Left lung (tissue), 10 donors: ENCODE data around the gene HIVEP1. TPM values are rescaled to one million over a fixed set of nuclear protein-coding genes. Genes with fewer than 3 reads are reported as not detected.

Experiments used
- ATAC-seq: fragments of 200-7000 bp; cut with Tn5 transposase; one replicate; pipeline ENCODE4 v1.9.1; 2020; ENCODE audit warnings: moderate library complexity
- DNase-seq, 4 donors: peaks; one replicate each; pipeline ENCODE4 v3.0.0-alpha.2; 2013 to 2020
- H3K27ac ChIP-seq, 2 donors: fragments of 200-600 bp; sonication (generic) in 1 of 2; one replicate each; pipeline versions ENCODE4 v1.5.0 to v1.8.0; 2020 to 2021
- H3K27me3 ChIP-seq, 2 donors: fragments of 200-600 bp; sonication (generic) in 1 of 2; one replicate each; pipeline versions ENCODE4 v1.5.0 to v1.8.0; 2020 to 2021
- H3K36me3 ChIP-seq, 2 donors: fragments of 200-600 bp; sonication (generic) in 1 of 2; one replicate each; pipeline versions ENCODE4 v1.5.0 to v1.8.0; 2020 to 2021
- H3K4me1 ChIP-seq, 2 donors: fragments of 200-600 bp; one replicate each; pipeline ENCODE4 v1.8.0; 2021
- H3K4me3 ChIP-seq, 2 donors: fragments of 200-600 bp; sonication (generic) in 1 of 2; one replicate each; pipeline versions ENCODE4 v1.5.0 to v1.8.0; 2020 to 2021; ENCODE audit warnings: mild to moderate bottlenecking in 1 of 2
- H3K9me3 ChIP-seq, 2 donors: fragments of 200-600 bp; sonication (generic) in 1 of 2; one replicate each; pipeline versions ENCODE4 v1.5.0 to v1.8.0; 2020 to 2021
- intact Hi-C, 2 donors: fragments of 100-400 bp; cut with DNase I; formaldehyde crosslinking; loops; one replicate each; pipeline versions ENCODE4 v1.11.2 to v1.14.2; 2022
- polyA plus RNA-seq, 6 donors: library from polyadenylated mRNA; unstranded; fragments of 120-200 nt; gene quantifications; one replicate each; pipeline ENCODE4 v1.2.1, GENCODE V29; 2013; ENCODE audit not compliant: insufficient read length in 6 of 6
- total RNA-seq, 2 donors: library from RNA; stranded (reverse); fragmentation: NEBNext Ultra II Directional; extraction: Animal tissue kit (Norgen Biotek cat#: 25700); gene quantifications; one replicate each; pipeline ENCODE4 v1.2.1, GENCODE V29; 2021
- TF ChIP-seq, protein P1 (sequence below), 2 donors: fragments of 200-600 bp; sonication (generic) in 1 of 2; IDR thresholded peaks; one replicate each; pipeline versions ENCODE4 v1.5.0 to v1.8.0; 2021; ENCODE audit warnings: antibody characterized with exemption in 2 of 2
- donor health status: DM: no; HTN: yes; CAD: no.
- donor health status: DM: no; HTN: no; CAD: no.

HIVEP1 gene
- total and polyA plus RNA-seq, 8 donors, result 24.1 to 35.9 (median 29.0) TPM

DNA sequence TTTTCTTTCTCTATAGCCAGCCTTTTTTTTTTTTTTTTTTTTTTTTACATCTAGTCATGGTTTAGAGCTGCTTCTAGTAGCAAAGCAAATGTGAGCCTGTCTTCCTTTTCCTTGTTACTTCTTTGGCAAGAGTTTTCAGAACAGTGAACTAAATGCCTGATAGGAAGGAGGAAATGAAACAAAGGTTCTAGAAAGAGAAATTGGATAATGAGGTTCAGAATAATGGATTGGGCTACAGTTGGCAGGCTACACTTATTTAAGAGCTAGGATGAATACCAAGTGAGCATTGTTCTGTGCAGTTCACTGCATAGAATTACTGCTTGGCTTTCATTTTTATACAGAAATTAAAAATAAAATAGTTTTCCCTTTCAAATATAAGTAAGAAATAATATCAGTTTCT, 78.6 kb downstream of the HIVEP1 start:
- Histone ChIP-seq H3K4me3 (no peak overlapping the region), H3K9me3 (no peaks in the 10 kb centered on the region), H3K4me1 (no peaks in the 10 kb centered on the region), H3K27me3 (no peaks in the 10 kb centered on the region), H3K27ac (no peak overlapping the region), H3K36me3 (peaks cover 0 to 12% of the 10 kb centered on the region in 2 donors)
- no peak for ATAC-seq
- intact Hi-C loops, result no loop called here
- TF ChIP-seq, protein P1, sequence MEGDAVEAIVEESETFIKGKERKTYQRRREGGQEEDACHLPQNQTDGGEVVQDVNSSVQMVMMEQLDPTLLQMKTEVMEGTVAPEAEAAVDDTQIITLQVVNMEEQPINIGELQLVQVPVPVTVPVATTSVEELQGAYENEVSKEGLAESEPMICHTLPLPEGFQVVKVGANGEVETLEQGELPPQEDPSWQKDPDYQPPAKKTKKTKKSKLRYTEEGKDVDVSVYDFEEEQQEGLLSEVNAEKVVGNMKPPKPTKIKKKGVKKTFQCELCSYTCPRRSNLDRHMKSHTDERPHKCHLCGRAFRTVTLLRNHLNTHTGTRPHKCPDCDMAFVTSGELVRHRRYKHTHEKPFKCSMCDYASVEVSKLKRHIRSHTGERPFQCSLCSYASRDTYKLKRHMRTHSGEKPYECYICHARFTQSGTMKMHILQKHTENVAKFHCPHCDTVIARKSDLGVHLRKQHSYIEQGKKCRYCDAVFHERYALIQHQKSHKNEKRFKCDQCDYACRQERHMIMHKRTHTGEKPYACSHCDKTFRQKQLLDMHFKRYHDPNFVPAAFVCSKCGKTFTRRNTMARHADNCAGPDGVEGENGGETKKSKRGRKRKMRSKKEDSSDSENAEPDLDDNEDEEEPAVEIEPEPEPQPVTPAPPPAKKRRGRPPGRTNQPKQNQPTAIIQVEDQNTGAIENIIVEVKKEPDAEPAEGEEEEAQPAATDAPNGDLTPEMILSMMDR (IDR thresholded peaks at IDR 0.05), result no peak
- DNase-seq, result no peak

DNA sequence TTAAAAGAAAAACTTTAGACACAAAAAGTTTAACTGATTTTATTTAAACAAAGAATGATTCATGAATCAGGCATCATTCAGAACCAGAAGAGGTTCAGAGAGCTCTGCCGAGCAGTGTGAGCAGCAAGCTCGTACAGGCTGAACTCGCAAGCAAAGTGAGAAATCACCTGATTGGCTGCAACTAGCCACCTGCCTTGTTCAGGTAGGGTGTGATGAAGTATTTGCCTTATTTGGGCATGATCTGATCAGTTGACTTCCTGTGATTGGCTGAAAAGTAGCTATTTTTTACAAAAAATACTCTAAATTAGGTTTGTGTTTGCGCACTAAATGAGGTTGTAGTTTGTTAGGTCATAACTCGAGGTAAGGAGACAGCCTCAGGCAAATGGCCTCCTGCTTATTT, 80.7 kb downstream of the HIVEP1 start:
- intact Hi-C loops, result no loop called here
- H3K27ac ChIP-seq, result no peak overlapping the region
- no peaks in the 10 kb centered on the region for H3K27me3 ChIP-seq
- peaks cover 0 to 12% of the 10 kb centered on the region in 2 donors for H3K36me3 ChIP-seq
- H3K9me3 ChIP-seq, result no peaks in the 10 kb centered on the region
- TF ChIP-seq, protein P1 (IDR thresholded peaks at IDR 0.05), result no peak
- ATAC-seq (no peak), DNase-seq (no peak)
- no peak overlapping the region for H3K4me3 ChIP-seq
- no peaks in the 10 kb centered on the region for H3K4me1 ChIP-seq

- Histone ChIP-seq H3K27ac (no peak overlapping the region), H3K27me3 (no peaks in the 10 kb centered on the region), H3K4me3 (no peak overlapping the region), H3K9me3 (no peaks in the 10 kb centered on the region), H3K4me1 (no peaks in the 10 kb centered on the region), H3K36me3 (peaks cover 0 to 6% of the 10 kb centered on the region in 2 donors)
- intact Hi-C loops, result no loop called here
- ATAC-seq, result no peak
- TF ChIP-seq, protein P1 (IDR thresholded peaks at IDR 0.05), result no peak
- no peak for DNase-seq
These were observed 82.6 kb downstream of the HIVEP1 start for GRCh38 chr6:12094689-12095088.

- Histone ChIP-seq H3K36me3 (peaks cover 0 to 4% of the 10 kb centered on the region in 2 donors), H3K4me3 (no peak overlapping the region), H3K9me3 (no peaks in the 10 kb centered on the region), H3K4me1 (no peaks in the 10 kb centered on the region), H3K27ac (no peak overlapping the region), H3K27me3 (no peaks in the 10 kb centered on the region)
- intact Hi-C loops, result no loop called here
- TF ChIP-seq, protein P1 (IDR thresholded peaks at IDR 0.05), result no peak
- ATAC-seq (no peak), DNase-seq (no peak)
These were observed 84.2 kb downstream of the HIVEP1 start for GRCh38 chr6:12096342-12096741.

DNA sequence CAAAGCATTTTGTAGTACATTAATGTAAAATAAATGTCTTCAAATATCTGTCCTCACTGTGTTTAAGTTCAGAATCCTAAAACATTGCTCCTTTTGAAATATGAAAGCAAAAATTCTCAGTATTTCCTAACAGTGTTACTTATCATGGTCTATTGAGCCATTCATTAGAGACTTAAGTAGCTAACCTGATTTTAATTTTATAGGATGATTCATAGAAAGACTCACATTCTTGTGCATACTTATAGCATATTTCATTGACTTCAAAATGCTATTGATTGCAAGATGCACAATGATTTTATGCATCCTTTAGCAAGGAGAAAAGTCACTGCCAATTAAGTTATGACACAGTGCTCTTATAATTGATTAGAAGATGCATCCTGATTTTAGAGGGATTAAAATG, 85.7 kb downstream of the HIVEP1 start:
- Histone ChIP-seq H3K27me3 (no peaks in the 10 kb centered on the region), H3K27ac (no peak overlapping the region), H3K4me1 (no peaks in the 10 kb centered on the region), H3K9me3 (no peaks in the 10 kb centered on the region), H3K4me3 (no peak overlapping the region), H3K36me3 (no peaks in the 10 kb centered on the region)
- TF ChIP-seq, protein P1 (IDR thresholded peaks at IDR 0.05), result no peak
- DNase-seq, result no peak
- intact Hi-C loops, result no loop called here
- no peak for ATAC-seq
